OCI-LY1 (cell line): ENCODE results near the gene CDH2.

ENCODE experiments used
- H2AFZ ChIP-seq: fragments of 200-600 bp; sonication (generic), shearing (Covaris generic); 2 replicates; pipeline ENCODE4 v1.6.0; 2014; ENCODE audit warnings: antibody characterized with exemption, mild to moderate bottlenecking, low read length
- H3F3A ChIP-seq: fragments of 200-600 bp; sonication (generic), shearing (Covaris generic); 2 replicates; pipeline ENCODE4 v1.6.0; 2014; ENCODE audit warnings: mild to moderate bottlenecking, antibody characterized with exemption, low read length, moderate library complexity; ENCODE audit not compliant: insufficient read depth
- H3K27ac ChIP-seq: fragments of 200-600 bp; sonication (generic); 2 replicates; pipeline ENCODE4 v1.5.1; 2014; ENCODE audit warnings: low read length, mixed run types, mild to moderate bottlenecking, low read depth; ENCODE audit not compliant: poor library complexity, severe bottlenecking
- H3K27me3 ChIP-seq: fragments of 200-600 bp; sonication (generic); 2 replicates; pipeline ENCODE4 v1.6.0; 2014; ENCODE audit warnings: antibody characterized with exemption, mild to moderate bottlenecking, low read length, moderate library complexity; ENCODE audit not compliant: insufficient read depth
- H3K36me3 ChIP-seq: fragments of 200-600 bp; sonication (generic); 2 replicates; pipeline ENCODE4 v1.6.1; 2014; ENCODE audit warnings: mild to moderate bottlenecking, antibody characterized with exemption, low read length, moderate library complexity, mixed read lengths; ENCODE audit not compliant: insufficient read depth
- H3K4me1 ChIP-seq: fragments of 200-600 bp; sonication (generic); 2 replicates; pipeline ENCODE4 v1.5.1; 2014; ENCODE audit warnings: mild to moderate bottlenecking, low read length, moderate library complexity; ENCODE audit not compliant: insufficient read depth, severe bottlenecking
- H3K4me2 ChIP-seq: fragments of 200-600 bp; sonication (generic), shearing (Covaris generic); 2 replicates; pipeline ENCODE4 v1.6.1; 2014; ENCODE audit warnings: low read length
- H3K4me3 ChIP-seq: fragments of 200-600 bp; sonication (generic); 2 replicates; pipeline ENCODE4 v1.5.1; 2014; ENCODE audit warnings: low read length, low read depth, mild to moderate bottlenecking, mixed read lengths; ENCODE audit not compliant: poor library complexity, severe bottlenecking
- H3K79me2 ChIP-seq: fragments of 200-600 bp; shearing (Covaris generic); 2 replicates; pipeline ENCODE4 v1.6.1; 2016; ENCODE audit warnings: mixed run types, low read length, mixed read lengths; ENCODE audit not compliant: insufficient read depth
- H3K9ac ChIP-seq: fragments of 200-600 bp; sonication (generic), shearing (Covaris generic); 2 replicates; pipeline ENCODE4 v1.6.1; 2014; ENCODE audit warnings: mild to moderate bottlenecking, low read length, mixed read lengths
- H3K9me2 ChIP-seq: fragments of 200-600 bp; sonication (generic), shearing (Covaris generic); 2 replicates; pipeline ENCODE4 v1.6.1; 2014; ENCODE audit warnings: low read depth, mild to moderate bottlenecking, low read length, mixed read lengths
- H3K9me3 ChIP-seq: fragments of 200-600 bp; shearing (Covaris generic); 2 replicates; pipeline ENCODE4 v1.6.1; 2014; ENCODE audit warnings: low read length, mixed read lengths
- H4K20me1 ChIP-seq: fragments of 200-600 bp; sonication (generic), shearing (Covaris generic); 2 replicates; pipeline ENCODE4 v1.6.0; 2016; ENCODE audit warnings: mild to moderate bottlenecking, low read length; ENCODE audit not compliant: insufficient read depth
- CTCF ChIP-seq: fragments of 200-600 bp; sonication (generic), shearing (Covaris generic); IDR thresholded peaks from 2 replicates; pipeline ENCODE4 v1.5.1; 2017; ENCODE audit warnings: mild to moderate bottlenecking, antibody characterized with exemption, low read length, moderate library complexity, mixed read lengths
- EZH2 ChIP-seq: fragments of 200-600 bp; sonication (generic), shearing (Covaris generic); IDR thresholded peaks from 2 replicates; pipeline ENCODE4 v1.8.0; 2017; ENCODE audit warnings: borderline replicate concordance, mixed run types, mild to moderate bottlenecking, antibody characterized with exemption, low read length, moderate library complexity, mixed read lengths

Gene CDH2

GRCh38 chr18:28159055-28159454, 17.9 kb downstream of the CDH2 start:
- Histone ChIP-seq H3K9ac (no peak overlapping the region), H3K4me3 (no peak overlapping the region), H3K9me2 (no peaks in the 10 kb centered on the region), H3F3A (no peaks in the 10 kb centered on the region), H4K20me1 (no peaks in the 10 kb centered on the region), H3K4me1 (no peaks in the 10 kb centered on the region), H3K27me3 (no peaks in the 10 kb centered on the region), H3K4me2 (no peak overlapping the region), H3K9me3 (no peaks in the 10 kb centered on the region), H3K36me3 (no peaks in the 10 kb centered on the region), H3K27ac (no peak overlapping the region), H3K79me2 (no peaks in the 10 kb centered on the region), H2AFZ (no peak overlapping the region)
- TF ChIP-seq CTCF (no peak), EZH2 (no peak)

DNA sequence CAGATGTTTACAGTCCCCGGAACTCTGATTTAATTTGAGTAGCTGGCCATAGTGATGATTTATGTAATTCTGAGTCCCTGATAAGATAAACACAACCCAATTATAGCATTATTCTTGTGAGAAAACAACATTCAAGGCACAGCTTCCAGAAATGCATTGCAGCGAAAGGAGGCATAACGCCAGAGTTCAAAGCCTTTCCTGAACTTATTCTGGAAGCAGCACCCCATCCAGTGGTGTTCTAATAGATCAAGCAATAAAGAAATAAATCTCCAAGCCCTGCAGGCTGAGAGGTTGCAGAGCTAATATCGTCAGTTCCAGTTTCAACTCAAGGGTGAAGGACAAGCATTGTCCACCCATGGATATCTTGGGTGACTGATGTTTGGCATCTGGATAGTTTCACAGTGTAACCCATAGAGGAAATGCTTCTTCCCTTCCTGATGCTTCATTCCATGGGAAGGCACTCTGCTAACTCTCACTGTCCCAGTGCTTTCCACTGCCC, 18.8 kb downstream of the CDH2 start:
- H3K9me3 ChIP-seq, result no peaks in the 10 kb centered on the region
- no peaks in the 10 kb centered on the region for H4K20me1 ChIP-seq
- no peaks in the 10 kb centered on the region for H3K4me1 ChIP-seq
- no peak overlapping the region for H3K4me2 ChIP-seq
- no peaks in the 10 kb centered on the region for H3K27me3 ChIP-seq
- no peaks in the 10 kb centered on the region for H3K36me3 ChIP-seq
- H3K79me2 ChIP-seq, result no peaks in the 10 kb centered on the region
- no peaks in the 10 kb centered on the region for H3K9me2 ChIP-seq
- H2AFZ ChIP-seq, result no peak overlapping the region
- H3K9ac ChIP-seq, result no peak overlapping the region
- H3K4me3 ChIP-seq, result no peak overlapping the region
- no peak overlapping the region for H3K27ac ChIP-seq
- H3F3A ChIP-seq, result no peaks in the 10 kb centered on the region
- TF ChIP-seq EZH2 (no peak), CTCF (no peak)

DNA sequence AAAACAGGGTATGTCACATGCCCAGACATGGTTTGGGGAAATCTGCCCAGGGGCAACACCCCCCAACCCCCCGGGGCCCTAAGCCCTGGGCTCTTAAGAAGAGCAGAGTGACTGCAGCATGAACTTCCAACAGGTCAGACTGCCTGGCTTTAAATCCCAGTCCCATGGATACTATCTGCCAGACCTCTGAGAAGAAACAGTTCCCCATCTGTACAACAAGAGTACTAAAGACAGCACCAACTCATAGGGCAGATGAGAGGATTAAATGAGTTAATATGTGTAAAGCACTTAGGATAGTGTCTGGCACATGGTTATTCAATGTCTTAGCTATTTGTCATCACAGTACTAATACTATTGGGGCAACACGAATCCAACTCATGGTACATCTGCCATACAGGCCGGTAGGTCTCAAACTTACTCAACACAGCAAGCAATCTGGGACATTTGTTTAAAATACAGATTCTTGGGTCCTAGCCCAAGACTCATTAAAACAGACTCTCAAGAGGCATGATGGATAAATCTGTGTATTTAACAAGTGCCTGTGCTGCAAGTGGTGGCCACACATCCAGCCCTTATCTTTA, 23.4 kb downstream of the CDH2 start:
- Histone ChIP-seq H3K9ac (no peak overlapping the region), H3K36me3 (no peaks in the 10 kb centered on the region), H3K27ac (no peak overlapping the region), H3K9me3 (no peaks in the 10 kb centered on the region), H3K4me1 (no peaks in the 10 kb centered on the region), H4K20me1 (no peaks in the 10 kb centered on the region), H3K9me2 (no peaks in the 10 kb centered on the region), H3K4me3 (no peak overlapping the region), H3K79me2 (no peaks in the 10 kb centered on the region), H3K27me3 (no peaks in the 10 kb centered on the region), H3F3A (no peaks in the 10 kb centered on the region), H2AFZ (no peak overlapping the region), H3K4me2 (no peak overlapping the region)
- no peak for TF ChIP-seq CTCF
- TF ChIP-seq EZH2, result no peak
